ENCODE results near the gene SLC35F3.

- TF ChIP-seq CTCF (IDR thresholded peaks at IDR 0.05; ENCODE audit: insufficient read depth, low read depth, low read length) (peak; percentile 85), EZH2 (IDR thresholded peaks at IDR 0.05; ENCODE audit: insufficient read depth, low read length) (no peak)
Observed at GRCh38 chr1:234114648-234115307, 210.3 kb downstream of the SLC35F3 start.

All from astrocyte (in vitro differentiated cells and primary cell).